K562 (cell line): Measurements from ENCODE around the gene ITPRIP. TPM values are rescaled to one million over a fixed set of nuclear protein-coding genes. Genes with fewer than 3 reads are reported as not detected.

ENCODE experiments used
- ATAC-seq: fragments of 200-7000 bp; cut with Tn5 transposase; 3 replicates; pipeline ENCODE4 v1.9.1; 2020; ENCODE audit warnings: moderate library complexity
- BruUV-seq: library from RNA; stranded (reverse); fragments of 400-500 nt; replicated peaks from 2 replicates; lab custom pipeline; 2021; lab: Mats Ljungman, UMichigan
- CTCF ChIA-PET: fragments of 300-600 bp; formaldehyde crosslinking; extraction: SDS; loops from one replicate; lab custom pipeline; 2021; ENCODE audit warnings: low intra/inter-chr PET ratio; lab: Yijun Ruan, JAX
- POLR2A ChIA-PET: fragments of 300-600, 350-650 bp; sonication (Branson Sonifier 250); formaldehyde crosslinking; extraction: SDS; loops from one replicate; lab custom pipeline; 2021; ENCODE audit warnings: antibody characterized with exemption, inconsistent platforms; lab: Yijun Ruan, JAX
- DNase-seq, 4 experiments: peaks; one replicate each; pipeline versions ENCODE4 v3.0.0 to v3.0.0-alpha.2; 2011 to 2018; ENCODE audit warnings: low spot score in 3 of 4, mixed read lengths in 3 of 4; ENCODE audit errors: extremely low read depth in 1 of 4
- FAIRE-seq: peaks from 2 replicates; lab custom pipeline; 2011; peaks lifted over from hg19 to GRCh38; lab: Jason Lieb, UNC
- H2AFZ ChIP-seq: 2 replicates; pipeline ENCODE4 v1.6.0; 2011; ENCODE audit warnings: low read depth, low read length, control low read depth, inconsistent platforms
- H3K27ac ChIP-seq: fragments of 200-600 bp; 3 replicates; pipeline ENCODE4 v1.8.0; 2011; ENCODE audit warnings: low read depth, mild to moderate bottlenecking, control low read depth, inconsistent platforms, low read length, moderate library complexity, mixed read lengths; ENCODE audit errors: extremely low read depth
- H3K27me3 ChIP-seq, 2 experiments: fragments of 300-600 bp in 1 of 2; 2 replicates in 1 of 2; 3 replicates in 1 of 2; pipeline versions ENCODE4 v1.6.0 to v1.8.0; 2011; ENCODE audit warnings: inconsistent platforms in 2 of 2, low read length in 2 of 2, mild to moderate bottlenecking in 1 of 2, mixed read lengths in 1 of 2, moderate library complexity in 1 of 2; ENCODE audit not compliant: control insufficient read depth in 2 of 2, insufficient read depth in 2 of 2
- H3K36me3 ChIP-seq: fragments of 300-600 bp; 3 replicates; pipeline ENCODE4 v1.8.0; 2011; ENCODE audit warnings: mild to moderate bottlenecking, low read length, inconsistent platforms; ENCODE audit not compliant: control insufficient read depth, insufficient read depth
- H3K4me1 ChIP-seq, 2 experiments: fragments of 200-600 bp in 1 of 2; replicated peaks in 1 of 2; 2 replicates in 1 of 2; 3 replicates in 1 of 2; pipeline versions ENCODE4 v1.5.1 to v1.8.0; 2011; ENCODE audit warnings: inconsistent platforms in 2 of 2, low read length in 2 of 2, mild to moderate bottlenecking in 1 of 2, mixed read lengths in 1 of 2, moderate library complexity in 1 of 2; ENCODE audit not compliant: control insufficient read depth in 2 of 2, insufficient read depth in 2 of 2
- H3K4me2 ChIP-seq: 2 replicates; pipeline ENCODE4 v1.6.1; 2011; ENCODE audit warnings: low read length, control low read depth, inconsistent platforms, mixed read lengths; ENCODE audit not compliant: insufficient read depth
- H3K4me3 ChIP-seq: fragments of 200-600 bp; sonication (generic), shearing (Covaris generic); 2 replicates; pipeline ENCODE4 v1.5.1; 2016; ENCODE audit warnings: control low read depth, inconsistent platforms
- H3K79me2 ChIP-seq: fragments of 200-600 bp; 3 replicates; pipeline ENCODE4 v1.8.0; 2011; ENCODE audit warnings: low read length, inconsistent platforms; ENCODE audit not compliant: control insufficient read depth, insufficient read depth
- H3K9ac ChIP-seq, 2 experiments: 2 replicates each; pipeline versions ENCODE4 v1.6.0 to v1.6.1; 2011; ENCODE audit warnings: low read depth in 2 of 2, low read length in 2 of 2, control low read depth in 1 of 2, inconsistent platforms in 1 of 2, mild to moderate bottlenecking in 1 of 2, mixed read lengths in 1 of 2; ENCODE audit not compliant: insufficient read depth in 1 of 2
- H3K9me1 ChIP-seq: one replicate; pipeline ENCODE4 v1.6.0; 2011; ENCODE audit warnings: inconsistent platforms, mild to moderate bottlenecking, low read length, moderate library complexity; ENCODE audit not compliant: control insufficient read depth, insufficient read depth
- H3K9me3 ChIP-seq: replicated peaks from 2 replicates; pipeline ENCODE4 v1.5.1; 2011; ENCODE audit warnings: low read depth, low read length, inconsistent platforms; ENCODE audit not compliant: control insufficient read depth, insufficient read depth
- H4K20me1 ChIP-seq: replicated peaks from 2 replicates; pipeline ENCODE4 v1.6.1; 2011; ENCODE audit warnings: low read length, inconsistent platforms, mixed read lengths; ENCODE audit not compliant: control insufficient read depth, insufficient read depth
- CEBPG ChIP-seq, 3 experiments: fragments of 200-800 bp in 1 of 3; sonication (Bioruptor generic) in 1 of 3; sonication (generic) in 1 of 3; formaldehyde crosslinking in 1 of 3; IDR thresholded peaks in 2 of 3; conservative IDR thresholded peaks in 1 of 3; 2 replicates each; pipeline versions ENCODE4 v1.6.1 to v1.8.0; 2016 to 2022; ENCODE audit warnings: missing compliant biosample characterization in 2 of 3, missing genetic modification characterization in 2 of 3, mild to moderate bottlenecking in 1 of 3, missing genetic modification reagents in 1 of 3
- FUS ChIP-seq: fragments of 200-400 bp; formaldehyde crosslinking; optimal IDR thresholded peaks from 2 replicates; pipeline ENCODE3; 2017; ENCODE audit warnings: low read depth, low read length
- NCOA2 ChIP-seq, 2 experiments: fragments of 450-650 bp; IDR thresholded peaks; 2 replicates each; pipeline ENCODE4 v1.6.1; 2018; ENCODE audit warnings: mild to moderate bottlenecking in 2 of 2, moderate library complexity in 1 of 2; ENCODE audit not compliant: partially characterized antibody in 2 of 2
- SMAD4 ChIP-seq: fragments of 250-450 bp; sonication (Bioruptor Pico); conservative IDR thresholded peaks from 2 replicates; pipeline ENCODE4 v1.8.0; 2021; ENCODE audit warnings: inconsistent platforms, mild to moderate bottlenecking, moderate library complexity
- SNRNP70 ChIP-seq: fragments of 200-400 bp; formaldehyde crosslinking; optimal IDR thresholded peaks from 2 replicates; pipeline ENCODE3; 2017; ENCODE audit warnings: low read depth, low read length
- SREBF2 ChIP-seq: sonication (generic); formaldehyde crosslinking; IDR thresholded peaks from 2 replicates; pipeline ENCODE4 v1.4.0; 2020; ENCODE audit warnings: mild to moderate bottlenecking, missing genetic modification reagents
- SRF ChIP-seq, 2 experiments: fragments of 250-450, 450-650 bp in 1 of 2; sonication (Bioruptor Pico) in 1 of 2; sonication (generic) in 1 of 2; formaldehyde crosslinking; IDR thresholded peaks; 2 replicates each; pipeline versions ENCODE4 v1.5.0 to v1.5.1; 2020 to 2022; ENCODE audit warnings: mild to moderate bottlenecking in 1 of 2, missing genetic modification reagents in 1 of 2
- WGBS: fragments of 100-300 bp; shearing (Covaris generic); methylation state at CpG from one replicate; pipeline ENCODE4 v1.1.6; 2016; ENCODE audit warnings: low coverage, mixed read lengths; ENCODE audit not compliant: insufficient coverage; ENCODE audit errors: missing lambda C conversion rate; 5-methylcytosine and 5-hydroxymethylcytosine counted together
- in situ Hi-C: fragments of 300-500 bp; cut with MboI; formaldehyde crosslinking; loops from 4 replicates; pipeline ENCODE4 v1.15.0; 2018; ENCODE audit warnings: inconsistent platforms, mixed read lengths
- intact Hi-C: fragments of 100-400 bp; cut with micrococcal nuclease; formaldehyde crosslinking; loops from 2 replicates; pipeline ENCODE4 v1.14.2; 2022
- polyA plus RNA-seq, 8 experiments: library from polyadenylated mRNA; depleted of rRNA in 4 of 8; stranded (reverse) in 5 of 8; unstranded in 3 of 8; fragments of >200 nt; fragmentation: Nextera tagmentation in 2 of 8; fragmentation: Illumina TruSeq in 1 of 8; extraction: Ambion mirVana in 2 of 8; extraction: Trizol in 1 of 8; gene quantifications; 2 replicates each; pipeline versions ENCODE4 v1.2.1 to v1.2.3, GENCODE V29; 2011 to 2014; ENCODE audit warnings: inconsistent platforms in 1 of 8, missing spikeins in 1 of 8
- total RNA-seq, 7 experiments: library from RNA; depleted of rRNA in 6 of 7; stranded (reverse); fragments of >200 nt in 6 of 7; fragmentation: Illumina TruSeq in 2 of 7; extraction: Trizol in 2 of 7; gene quantifications; 2 replicates each; pipeline versions ENCODE4 v1.2.1 to v1.2.3, GENCODE V29; 2011 to 2021; ENCODE audit warnings: low replicate concordance in 1 of 7
- TF ChIP-seq, protein P1 (sequence below): fragments of 250-450 bp; sonication (Bioruptor Pico); IDR thresholded peaks from 2 replicates; pipeline ENCODE4 v1.4.0; 2020; ENCODE audit warnings: mild to moderate bottlenecking, moderate library complexity, borderline replicate concordance

The ITPRIP gene
- total and polyA plus RNA-seq, 9 of the 15 experiments (the other 6 are each of a cell fraction or from before 2014, with no cell fraction given) = 4.4 to 28.5 (median 10.9) TPM

DNA sequence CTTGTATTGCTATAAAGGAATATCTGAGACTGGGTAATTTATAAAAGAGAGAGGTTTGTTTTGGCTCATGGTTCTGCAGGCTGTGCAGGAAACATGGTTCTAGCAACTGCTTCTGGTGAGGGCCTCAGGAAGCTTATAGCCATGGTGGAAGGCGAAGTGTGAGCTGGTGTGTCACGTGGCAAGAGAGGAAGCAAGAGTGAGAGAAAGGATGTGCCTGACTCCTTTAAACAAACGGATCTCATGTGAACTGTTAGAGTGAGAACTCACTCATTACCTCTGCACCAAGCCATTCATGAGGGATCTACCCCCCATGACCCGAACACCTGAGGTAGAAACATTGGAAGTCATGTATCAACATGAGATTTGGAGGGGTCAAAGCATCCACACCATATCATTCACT, 7.7 kb upstream of the ITPRIP start:
- Histone ChIP-seq H3K4me3 (no peak overlapping the region), H3K27me3 (no peaks in the 10 kb centered on the region), H3K79me2 (peaks cover 15% of the 10 kb centered on the region), H4K20me1 (no peaks in the 10 kb centered on the region), H3K4me2 (no peak overlapping the region), H3K27ac (peak overlapping the region; percentile 36; the same call in 1 of the 3 replicates), H3K9me1 (no peaks in the 10 kb centered on the region), H3K9me3 (no peaks in the 10 kb centered on the region), H3K36me3 (no peaks in the 10 kb centered on the region; the same call in 2 of the 3 replicates), H3K4me1 (peaks cover 6 to 55% of the 10 kb centered on the region in 2 experiments), H3K9ac (no peak overlapping the region), H2AFZ (no peak overlapping the region)
- ATAC-seq = no peak
- in situ Hi-C loops = loop anchor here (5.0 to 10.0 kb wide), 2 partner anchors 34 to 51 kb away; no protein-coding TSS in a partner anchor
- no TSS peak for BruUV-seq
- no peak for DNase-seq
- no peak for FAIRE-seq
- ChIA-PET CTCF (no interaction called here), POLR2A (interaction anchor here (0.7 to 1.3 kb wide), 3 partner anchors 8 to 675 kb away, joined by 3 to 4 read pairs (median 3); partner anchors contain the start of gene ITPRIP)
- 0 out of 2 replicates have a peak, but pooled peaks have one; percentile 38 for TF ChIP-seq SMAD4 (CRISPR knock-in tag)
- TF ChIP-seq NCOA2 (IDR thresholded peaks at IDR 0.05; ENCODE audit: partially characterized antibody in 2 of 2) = no peak
- WGBS = 77% methylated on average over 4 of the region's 4 CpGs
- intact Hi-C loops = no loop called here

- Histone ChIP-seq H3K9ac (no peak overlapping the region), H2AFZ (no peak overlapping the region), H3K9me1 (no peaks in the 10 kb centered on the region), H3K4me1 (peaks cover 6 to 56% of the 10 kb centered on the region in 2 experiments), H3K4me3 (no peak overlapping the region), H3K27ac (no peak overlapping the region), H3K27me3 (no peaks in the 10 kb centered on the region), H4K20me1 (no peaks in the 10 kb centered on the region), H3K9me3 (no peaks in the 10 kb centered on the region), H3K36me3 (no peaks in the 10 kb centered on the region; the same call in 2 of the 3 replicates), H3K4me2 (no peak overlapping the region), H3K79me2 (peaks cover 19% of the 10 kb centered on the region)
- ChIA-PET CTCF (no interaction called here), POLR2A (interaction anchor here (1.0 to 1.3 kb wide), 2 partner anchors 8 to 40 kb away, joined by 3 to 4 read pairs; partner anchors contain the start of gene ITPRIP)
- DNase-seq (no peak), FAIRE-seq (no peak), ATAC-seq (peak; percentile 17)
- intact Hi-C loops (no loop called here), in situ Hi-C loops (loop anchor here (5.0 to 10.0 kb wide), 2 partner anchors 33 to 51 kb away; no protein-coding TSS in a partner anchor)
- BruUV-seq = no TSS peak
- TF ChIP-seq FUS = no peak
- TF ChIP-seq SRF (CRISPR knock-in tag; IDR thresholded peaks at IDR 0.05) = peak in 1 of 2 experiments; percentile 45; a peak in 1 of 4 replicates
- TF ChIP-seq, protein P1, sequence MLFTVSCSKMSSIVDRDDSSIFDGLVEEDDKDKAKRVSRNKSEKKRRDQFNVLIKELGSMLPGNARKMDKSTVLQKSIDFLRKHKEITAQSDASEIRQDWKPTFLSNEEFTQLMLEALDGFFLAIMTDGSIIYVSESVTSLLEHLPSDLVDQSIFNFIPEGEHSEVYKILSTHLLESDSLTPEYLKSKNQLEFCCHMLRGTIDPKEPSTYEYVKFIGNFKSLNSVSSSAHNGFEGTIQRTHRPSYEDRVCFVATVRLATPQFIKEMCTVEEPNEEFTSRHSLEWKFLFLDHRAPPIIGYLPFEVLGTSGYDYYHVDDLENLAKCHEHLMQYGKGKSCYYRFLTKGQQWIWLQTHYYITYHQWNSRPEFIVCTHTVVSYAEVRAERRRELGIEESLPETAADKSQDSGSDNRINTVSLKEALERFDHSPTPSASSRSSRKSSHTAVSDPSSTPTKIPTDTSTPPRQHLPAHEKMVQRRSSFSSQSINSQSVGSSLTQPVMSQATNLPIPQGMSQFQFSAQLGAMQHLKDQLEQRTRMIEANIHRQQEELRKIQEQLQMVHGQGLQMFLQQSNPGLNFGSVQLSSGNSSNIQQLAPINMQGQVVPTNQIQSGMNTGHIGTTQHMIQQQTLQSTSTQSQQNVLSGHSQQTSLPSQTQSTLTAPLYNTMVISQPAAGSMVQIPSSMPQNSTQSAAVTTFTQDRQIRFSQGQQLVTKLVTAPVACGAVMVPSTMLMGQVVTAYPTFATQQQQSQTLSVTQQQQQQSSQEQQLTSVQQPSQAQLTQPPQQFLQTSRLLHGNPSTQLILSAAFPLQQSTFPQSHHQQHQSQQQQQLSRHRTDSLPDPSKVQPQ (CRISPR knock-in tag) = no peak
- no peak for TF ChIP-seq SNRNP70
- no peak for TF ChIP-seq SREBF2 (CRISPR knock-in tag)
- peak; percentile 74 for TF ChIP-seq CEBPG (CRISPR knock-in tag; IDR thresholded peaks at IDR 0.05)
- TF ChIP-seq CEBPG (tag; conservative IDR thresholded peaks at IDR 0.05 in 1 of 2, IDR thresholded peaks at IDR 0.05 in 1 of 2) = peak in 1 of 2 experiments; percentile 88; a peak in 2 of 4 replicates
These were observed 7.2 kb upstream of the ITPRIP start for GRCh38 chr10:104345515-104345914.
